Mesenchymal stem cell (in vitro differentiated cells and primary cell): Measurements from ENCODE around the gene MYO18B.

Experiments
- DNase-seq: peaks from one replicate; pipeline ENCODE4 v3.0.0-alpha.2; 2013
- H2AFZ ChIP-seq: one replicate; pipeline ENCODE4 v1.6.1; 2013; ENCODE audit warnings: low read depth, mild to moderate bottlenecking, control low read depth, inconsistent platforms, low read length, moderate library complexity
- H2AK5ac ChIP-seq: 2 replicates; pipeline ENCODE4 v1.6.1; 2013; ENCODE audit warnings: low read length, moderate library complexity, mild to moderate bottlenecking, inconsistent platforms; ENCODE audit not compliant: severe bottlenecking
- H2BK120ac ChIP-seq: one replicate; pipeline ENCODE4 v1.6.1; 2013; ENCODE audit warnings: low read depth, mild to moderate bottlenecking, inconsistent platforms, low read length, moderate library complexity
- H2BK12ac ChIP-seq, 2 experiments: one replicate each; pipeline ENCODE4 v1.6.1; 2013; ENCODE audit warnings: inconsistent platforms in 2 of 2, low read length in 2 of 2, mild to moderate bottlenecking in 2 of 2, moderate library complexity in 2 of 2, control low read depth in 1 of 2
- H2BK15ac ChIP-seq: one replicate; pipeline ENCODE4 v1.6.1; 2013; ENCODE audit warnings: mild to moderate bottlenecking, low read depth, inconsistent platforms; ENCODE audit not compliant: poor library complexity, severe bottlenecking
- H2BK5ac ChIP-seq: 2 replicates; pipeline ENCODE4 v1.6.1; 2013; ENCODE audit warnings: low read depth, mild to moderate bottlenecking, low read length, control low read depth, inconsistent platforms; ENCODE audit not compliant: poor library complexity, severe bottlenecking
- H3K14ac ChIP-seq, 2 experiments: one replicate each; pipeline ENCODE4 v1.6.1; 2013; ENCODE audit warnings: inconsistent platforms in 2 of 2, low read length in 2 of 2, control low read depth in 1 of 2, mild to moderate bottlenecking in 1 of 2, moderate library complexity in 1 of 2
- H3K18ac ChIP-seq, 2 experiments: one replicate each; pipeline ENCODE4 v1.6.1; 2013; ENCODE audit warnings: inconsistent platforms in 2 of 2, low read length in 2 of 2, control low read depth in 1 of 2, low read depth in 1 of 2, mild to moderate bottlenecking in 1 of 2
- H3K23ac ChIP-seq, 2 experiments: one replicate each; pipeline ENCODE4 v1.6.1; 2013; ENCODE audit warnings: inconsistent platforms in 2 of 2, low read length in 2 of 2, mild to moderate bottlenecking in 2 of 2, moderate library complexity in 2 of 2, control low read depth in 1 of 2
- H3K27ac ChIP-seq: 2 replicates; pipeline ENCODE4 v1.5.1; 2013; ENCODE audit warnings: mild to moderate bottlenecking, moderate library complexity, low read length, control low read depth, inconsistent platforms; ENCODE audit not compliant: poor library complexity, severe bottlenecking
- H3K27me3 ChIP-seq, 2 experiments: 2 replicates each; pipeline versions ENCODE4 v1.6.1 to v1.7.0; 2013; ENCODE audit warnings: low read length in 2 of 2, mild to moderate bottlenecking in 2 of 2, moderate library complexity in 2 of 2, control low read depth in 1 of 2, inconsistent platforms in 1 of 2; ENCODE audit not compliant: control insufficient read depth in 1 of 2, insufficient read depth in 1 of 2
- H3K36me3 ChIP-seq, 2 experiments: 2 replicates each; pipeline versions ENCODE4 v1.6.1 to v1.7.0; 2013; ENCODE audit warnings: low read length in 2 of 2, control low read depth in 1 of 2, inconsistent platforms in 1 of 2, low read depth in 1 of 2, mild to moderate bottlenecking in 1 of 2; ENCODE audit not compliant: insufficient read depth in 2 of 2, control insufficient read depth in 1 of 2
- H3K4ac ChIP-seq, 2 experiments: one replicate each; pipeline ENCODE4 v1.6.1; 2013; ENCODE audit warnings: inconsistent platforms in 2 of 2, low read length in 2 of 2, mild to moderate bottlenecking in 2 of 2, moderate library complexity in 2 of 2, control low read depth in 1 of 2, low read depth in 1 of 2
- H3K4me1 ChIP-seq: 2 replicates; pipeline ENCODE4 v1.6.1; 2013; ENCODE audit warnings: low read depth, low read length, control low read depth; ENCODE audit not compliant: control insufficient read depth, insufficient read depth
- H3K4me2 ChIP-seq: 2 replicates; pipeline ENCODE4 v1.6.1; 2013; ENCODE audit warnings: low read length, mild to moderate bottlenecking, inconsistent platforms; ENCODE audit not compliant: poor library complexity, severe bottlenecking
- H3K4me3 ChIP-seq, 2 experiments: 2 replicates each; pipeline versions ENCODE4 v1.5.1 to v1.7.0; 2013; ENCODE audit warnings: low read length in 2 of 2, mild to moderate bottlenecking in 2 of 2, control low read depth in 1 of 2, low read depth in 1 of 2; ENCODE audit not compliant: insufficient read depth in 1 of 2
- H3K79me1 ChIP-seq: replicated peaks from 2 replicates; pipeline ENCODE4 v1.6.1; 2013; ENCODE audit warnings: mild to moderate bottlenecking, control low read depth, low read length, inconsistent platforms; ENCODE audit not compliant: poor library complexity, severe bottlenecking
- H3K9ac ChIP-seq: 2 replicates; pipeline ENCODE4 v1.7.0; 2013; ENCODE audit warnings: mild to moderate bottlenecking, low read length, moderate library complexity
- H3K9me3 ChIP-seq: 2 replicates; pipeline ENCODE4 v1.7.0; 2013; ENCODE audit warnings: mild to moderate bottlenecking, low read length; ENCODE audit not compliant: control insufficient read depth
- H4K8ac ChIP-seq: one replicate; pipeline ENCODE4 v1.6.1; 2013; ENCODE audit warnings: inconsistent platforms, mild to moderate bottlenecking, low read length, moderate library complexity
- H4K91ac ChIP-seq: one replicate; pipeline ENCODE4 v1.6.1; 2013; ENCODE audit warnings: mild to moderate bottlenecking, low read length, inconsistent platforms
- WGBS: methylation state at CpG from one replicate; pipeline ENCODE4 v1.1.7; 2013; ENCODE audit warnings: mixed read lengths; 5-methylcytosine and 5-hydroxymethylcytosine counted together

The MYO18B gene

DNA sequence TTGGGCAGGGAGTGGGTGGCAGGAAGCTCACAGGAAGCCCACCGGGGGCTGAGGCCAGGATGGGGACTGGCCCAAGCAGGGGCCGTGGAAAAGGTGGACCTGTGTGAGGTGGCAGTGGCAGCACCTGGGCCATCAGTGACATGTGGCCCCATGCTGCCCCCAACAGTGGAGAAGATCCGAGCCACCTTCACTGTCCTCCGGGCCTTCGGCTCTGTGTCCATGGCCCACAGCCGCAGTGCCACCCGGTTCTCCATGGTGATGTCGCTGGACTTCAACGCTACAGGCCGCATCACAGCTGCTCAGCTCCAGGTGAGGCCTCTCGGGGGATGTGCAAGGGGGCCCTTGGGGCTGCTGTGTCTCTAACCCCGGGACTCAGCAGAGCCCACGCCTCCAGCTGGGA lies 37.9 kb downstream of the MYO18B start:
- Histone ChIP-seq H4K91ac (peak overlapping the region; percentile 72), H3K79me1 (no peaks in the 10 kb centered on the region), H3K27me3 (peaks cover 7 to 33% of the 10 kb centered on the region in 2 experiments), H3K9me3 (no peaks in the 10 kb centered on the region), H3K23ac (no peak overlapping the region), H3K4ac (peak overlapping the region in 1 of 2 experiments; percentile 13), H2BK120ac (peak overlapping the region; percentile 4), H3K4me1 (no peaks in the 10 kb centered on the region), H2BK12ac (peak overlapping the region; percentile 72 to 81), H2BK15ac (peak overlapping the region; percentile 32), H3K9ac (no peak overlapping the region), H3K4me3 (no peak overlapping the region), H3K14ac (no peak overlapping the region), H3K27ac (no peak overlapping the region), H3K18ac (peak overlapping the region; percentile 23 to 48), H2AFZ (no peak overlapping the region), H2AK5ac (no peak overlapping the region), H3K4me2 (no peak overlapping the region), H2BK5ac (no peak overlapping the region), H3K36me3 (no peaks in the 10 kb centered on the region), H4K8ac (peak overlapping the region; percentile 16)
- 91% methylated on average over 13 of the region's 13 CpGs for WGBS
- DNase-seq: no peak

DNA sequence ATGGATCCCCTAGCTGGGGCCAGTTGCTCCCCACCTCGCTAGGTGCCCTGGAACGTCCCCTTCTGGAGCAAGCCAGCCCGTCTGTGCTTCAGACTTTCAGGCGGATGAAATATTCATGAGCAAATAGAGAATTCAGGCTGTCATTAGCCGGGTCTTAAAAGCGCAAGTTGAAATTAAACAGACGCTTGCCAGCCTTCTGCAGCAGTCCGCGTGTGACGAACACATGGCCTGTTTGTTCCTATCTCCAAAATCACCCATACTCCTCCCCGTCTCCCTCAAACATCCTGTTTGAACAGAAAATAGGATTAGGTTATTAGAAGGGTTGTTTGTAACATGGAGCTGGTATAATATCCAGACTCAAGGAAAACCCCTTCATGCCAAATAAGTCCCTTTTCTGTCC lies 38.7 kb downstream of the MYO18B start:
- no peaks in the 10 kb centered on the region for H3K36me3 ChIP-seq
- H3K18ac ChIP-seq: no peak overlapping the region
- no peak overlapping the region for H3K14ac ChIP-seq
- no peak overlapping the region for H2BK15ac ChIP-seq
- no peak overlapping the region for H2BK5ac ChIP-seq
- 30% methylated on average over 7 of the region's 11 CpGs for WGBS
- H3K79me1 ChIP-seq: no peaks in the 10 kb centered on the region
- H3K9ac ChIP-seq: no peak overlapping the region
- no peak overlapping the region for H3K4me3 ChIP-seq
- H3K9me3 ChIP-seq: no peaks in the 10 kb centered on the region
- no peak overlapping the region for H2BK120ac ChIP-seq
- H3K4me1 ChIP-seq: no peaks in the 10 kb centered on the region
- H2BK12ac ChIP-seq: no peak overlapping the region
- H4K8ac ChIP-seq: no peak overlapping the region
- H2AFZ ChIP-seq: no peak overlapping the region
- H4K91ac ChIP-seq: no peak overlapping the region
- no peak overlapping the region for H3K27ac ChIP-seq
- H3K4me2 ChIP-seq: no peak overlapping the region
- H3K4ac ChIP-seq: no peak overlapping the region
- no peak overlapping the region for H3K23ac ChIP-seq
- no peak overlapping the region for H2AK5ac ChIP-seq
- DNase-seq: peak; percentile 86
- peaks cover 0 to 32% of the 10 kb centered on the region in 2 experiments for H3K27me3 ChIP-seq

DNA sequence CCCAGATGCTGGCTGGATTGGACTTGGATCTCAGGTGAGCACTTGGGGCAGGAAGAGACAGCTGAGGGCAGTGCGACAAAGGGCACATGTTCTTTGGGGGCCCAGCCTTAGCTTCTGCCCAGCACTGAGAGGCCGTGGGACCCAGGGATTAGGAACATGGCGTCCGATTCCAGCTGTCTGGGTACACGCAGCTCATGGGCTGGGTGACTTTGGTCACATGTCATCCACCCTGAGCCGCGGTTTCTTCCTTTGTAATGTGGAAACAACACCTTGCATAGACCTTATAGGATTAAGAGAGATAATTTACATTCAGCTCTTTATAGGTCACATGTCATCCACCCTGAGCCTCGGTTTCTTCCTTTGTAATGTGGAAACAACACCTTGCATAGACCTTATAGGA lies 39.8 kb downstream of the MYO18B start:
- Histone ChIP-seq H3K4ac (no peak overlapping the region), H2BK5ac (no peak overlapping the region), H2BK15ac (no peak overlapping the region), H3K27me3 (peaks cover 0 to 33% of the 10 kb centered on the region in 2 experiments), H2AFZ (no peak overlapping the region), H3K14ac (no peak overlapping the region), H3K27ac (no peak overlapping the region), H3K36me3 (no peaks in the 10 kb centered on the region), H2BK120ac (no peak overlapping the region), H3K79me1 (no peaks in the 10 kb centered on the region), H3K4me1 (no peaks in the 10 kb centered on the region), H3K9me3 (no peaks in the 10 kb centered on the region), H3K4me3 (no peak overlapping the region), H2BK12ac (no peak overlapping the region), H4K8ac (no peak overlapping the region), H2AK5ac (no peak overlapping the region), H4K91ac (peak overlapping the region; percentile 59), H3K18ac (no peak overlapping the region), H3K23ac (no peak overlapping the region), H3K9ac (no peak overlapping the region), H3K4me2 (no peak overlapping the region)
- no peak for DNase-seq
- WGBS: 94% methylated on average over 4 of the region's 8 CpGs

DNA sequence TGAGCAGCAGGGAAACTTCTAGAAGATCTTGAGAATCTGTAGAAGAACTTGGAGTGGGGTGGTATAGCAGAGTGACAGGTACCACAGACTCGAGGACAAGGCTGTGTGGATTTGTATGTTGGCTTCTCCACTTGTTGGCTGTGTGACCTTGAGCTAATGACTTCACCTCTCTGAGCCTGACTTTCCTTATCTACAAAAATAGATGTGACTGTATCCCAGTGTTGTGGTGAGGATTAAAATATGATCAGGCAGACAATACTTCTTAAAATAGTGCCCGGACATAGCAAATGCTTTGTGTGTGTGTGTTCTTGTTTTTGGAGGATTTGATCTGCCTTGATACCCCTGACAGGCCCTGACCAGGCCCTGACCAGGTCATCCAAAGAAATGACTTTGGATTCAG lies 40.8 kb downstream of the MYO18B start:
- Histone ChIP-seq H3K79me1 (no peaks in the 10 kb centered on the region), H4K8ac (no peak overlapping the region), H3K4ac (no peak overlapping the region), H3K9ac (no peak overlapping the region), H2AFZ (no peak overlapping the region), H3K4me1 (no peaks in the 10 kb centered on the region), H2BK15ac (no peak overlapping the region), H3K27me3 (peaks cover 0 to 34% of the 10 kb centered on the region in 2 experiments), H4K91ac (no peak overlapping the region), H2BK120ac (no peak overlapping the region), H2AK5ac (no peak overlapping the region), H3K14ac (no peak overlapping the region), H2BK12ac (no peak overlapping the region), H3K18ac (no peak overlapping the region), H3K4me2 (no peak overlapping the region), H3K9me3 (no peaks in the 10 kb centered on the region), H3K27ac (no peak overlapping the region), H2BK5ac (no peak overlapping the region), H3K23ac (no peak overlapping the region), H3K36me3 (no peaks in the 10 kb centered on the region), H3K4me3 (no peak overlapping the region)
- no peak for DNase-seq
- WGBS: 77% methylated on average over 2 of the region's 2 CpGs
